H9 (cell line): ENCODE data around the gene SC5D. TPM values are rescaled to one million over a fixed set of nuclear protein-coding genes. Genes with fewer than 3 reads are reported as not detected.

Source experiments
- DNase-seq: peaks from one replicate; pipeline ENCODE4 v3.0.0-alpha.2; 2017
- H2AFZ ChIP-seq: one replicate; pipeline ENCODE4 v1.6.1; 2013; ENCODE audit warnings: mild to moderate bottlenecking, low read length, control low read depth, moderate library complexity
- H2AK5ac ChIP-seq: 2 replicates; pipeline ENCODE4 v1.6.1; 2013; ENCODE audit warnings: low read length, control low read depth, mixed read lengths; ENCODE audit not compliant: insufficient read length
- H2BK120ac ChIP-seq: one replicate; pipeline ENCODE4 v1.6.1; 2013; ENCODE audit warnings: low read depth, mild to moderate bottlenecking, low read length, control low read depth, inconsistent platforms; ENCODE audit not compliant: poor library complexity, severe bottlenecking
- H2BK12ac ChIP-seq: 2 replicates; pipeline ENCODE4 v1.6.1; 2013; ENCODE audit warnings: low read length, control low read depth, mixed read lengths, low read depth; ENCODE audit not compliant: insufficient read length
- H2BK15ac ChIP-seq: 2 replicates; pipeline ENCODE4 v1.6.1; 2013; ENCODE audit warnings: low read depth, low read length, control low read depth
- H2BK20ac ChIP-seq: one replicate; pipeline ENCODE4 v1.6.1; 2013; ENCODE audit warnings: low read depth, mild to moderate bottlenecking, low read length, control low read depth, inconsistent platforms; ENCODE audit not compliant: poor library complexity, severe bottlenecking
- H2BK5ac ChIP-seq: 2 replicates; pipeline ENCODE4 v1.6.1; 2013; ENCODE audit warnings: low read length, control low read depth, mixed read lengths; ENCODE audit not compliant: insufficient read length
- H3K14ac ChIP-seq: 2 replicates; pipeline ENCODE4 v1.6.1; 2013; ENCODE audit warnings: low read length, control low read depth; ENCODE audit not compliant: insufficient read depth
- H3K18ac ChIP-seq: 2 replicates; pipeline ENCODE4 v1.6.1; 2013; ENCODE audit warnings: low read depth, mild to moderate bottlenecking, mixed read lengths, low read length, control low read depth; ENCODE audit not compliant: insufficient read length
- H3K23ac ChIP-seq: 2 replicates; pipeline ENCODE4 v1.6.1; 2013; ENCODE audit warnings: low read length, control low read depth, mixed read lengths, low read depth; ENCODE audit not compliant: insufficient read length
- H3K23me2 ChIP-seq: 2 replicates; pipeline ENCODE4 v1.6.1; 2013; ENCODE audit warnings: low read depth, mild to moderate bottlenecking, mixed read lengths, low read length, control low read depth; ENCODE audit not compliant: insufficient read length, poor library complexity, severe bottlenecking
- H3K27ac ChIP-seq: 2 replicates; pipeline ENCODE4 v1.5.1; 2013; ENCODE audit warnings: low read length, control low read depth, mixed read lengths, low read depth; ENCODE audit not compliant: insufficient read length
- H3K27me3 ChIP-seq: 2 replicates; pipeline ENCODE4 v1.6.1; 2013; ENCODE audit warnings: low read length, control low read depth, inconsistent platforms; ENCODE audit not compliant: insufficient read depth
- H3K4ac ChIP-seq: 2 replicates; pipeline ENCODE4 v1.6.1; 2013; ENCODE audit warnings: low read depth, mild to moderate bottlenecking, control low read depth, inconsistent platforms, low read length, moderate library complexity
- H3K4me1 ChIP-seq: 2 replicates; pipeline ENCODE4 v1.6.1; 2013; ENCODE audit warnings: low read length, control low read depth, inconsistent platforms; ENCODE audit not compliant: insufficient read depth
- H3K4me2 ChIP-seq: 2 replicates; pipeline ENCODE4 v1.6.1; 2013; ENCODE audit warnings: low read length, control low read depth, mixed read lengths; ENCODE audit not compliant: insufficient read length, insufficient read depth
- H3K56ac ChIP-seq: 2 replicates; pipeline ENCODE4 v1.6.1; 2013; ENCODE audit warnings: low read depth, mild to moderate bottlenecking, mixed read lengths, low read length, control low read depth; ENCODE audit not compliant: insufficient read length
- H3K79me1 ChIP-seq: 2 replicates; pipeline ENCODE4 v1.6.1; 2013; ENCODE audit warnings: low read depth, mild to moderate bottlenecking, moderate library complexity, low read length, control low read depth, inconsistent platforms; ENCODE audit not compliant: insufficient read depth, poor library complexity, severe bottlenecking
- H3K79me2 ChIP-seq: 2 replicates; pipeline ENCODE4 v1.6.1; 2013; ENCODE audit warnings: low read length, control low read depth, inconsistent platforms; ENCODE audit not compliant: insufficient read depth
- H3K9ac ChIP-seq: 2 replicates; pipeline ENCODE4 v1.6.1; 2013; ENCODE audit warnings: low read length, control low read depth, mixed read lengths; ENCODE audit not compliant: insufficient read length; ENCODE audit errors: extremely low read depth
- H3K9me3 ChIP-seq: one replicate; pipeline ENCODE4 v1.6.1; 2013; ENCODE audit warnings: low read depth, low read length, inconsistent platforms; ENCODE audit not compliant: control insufficient read depth
- H3T11ph ChIP-seq: one replicate; pipeline ENCODE4 v1.6.1; 2013; ENCODE audit warnings: mild to moderate bottlenecking, low read length, control low read depth, inconsistent platforms
- H4K20me1 ChIP-seq: one replicate; pipeline ENCODE4 v1.6.1; 2013; ENCODE audit not compliant: control insufficient read depth, insufficient read length, insufficient read depth
- H4K5ac ChIP-seq: 2 replicates; pipeline ENCODE4 v1.6.1; 2013; ENCODE audit warnings: low read depth, mild to moderate bottlenecking, mixed read lengths, low read length, control low read depth; ENCODE audit not compliant: insufficient read length
- H4K8ac ChIP-seq: replicated peaks from 2 replicates; pipeline ENCODE4 v1.6.1; 2013; ENCODE audit warnings: low read length, control low read depth, mixed read lengths, low read depth; ENCODE audit not compliant: insufficient read length
- H4K91ac ChIP-seq: 2 replicates; pipeline ENCODE4 v1.6.1; 2013; ENCODE audit warnings: low read depth, mild to moderate bottlenecking, moderate library complexity, mixed read lengths, low read length, control low read depth; ENCODE audit not compliant: insufficient read length
- H3K27ac Mint-ChIP-seq, 3 experiments: 2 replicates in 2 of 3; 3 replicates in 1 of 3; pipeline ENCODE4 v1.8.0; 2020 to 2021; ENCODE audit warnings: mixed read lengths in 3 of 3, mild to moderate bottlenecking in 1 of 3, moderate library complexity in 1 of 3
- H3K27me3 Mint-ChIP-seq: 2 replicates; pipeline ENCODE4 v1.8.0; 2021; ENCODE audit warnings: low read depth, mild to moderate bottlenecking, moderate library complexity, mixed read lengths
- H3K36me3 Mint-ChIP-seq, 3 experiments: 2 replicates in 2 of 3; 3 replicates in 1 of 3; pipeline ENCODE4 v1.8.0; 2020 to 2021; ENCODE audit warnings: low read depth in 3 of 3, mixed read lengths in 3 of 3; ENCODE audit not compliant: insufficient read depth in 1 of 3
- H3K4me1 Mint-ChIP-seq, 2 experiments: 2 replicates each; pipeline ENCODE4 v1.8.0; 2020; ENCODE audit warnings: mixed read lengths in 2 of 2
- H3K4me3 Mint-ChIP-seq, 2 experiments: 2 replicates in 1 of 2; 3 replicates in 1 of 2; pipeline ENCODE4 v1.8.0; 2020 to 2021; ENCODE audit warnings: mild to moderate bottlenecking in 2 of 2, mixed read lengths in 2 of 2, moderate library complexity in 1 of 2
- H3K9me3 Mint-ChIP-seq, 2 experiments: 2 replicates in 1 of 2; 3 replicates in 1 of 2; pipeline ENCODE4 v1.8.0; 2020; ENCODE audit warnings: mild to moderate bottlenecking in 2 of 2, mixed read lengths in 2 of 2, moderate library complexity in 1 of 2
- WGBS: extraction: QIAGEN DNeasy Blood & Tissue Kit; methylation state at CpG from one replicate; pipeline ENCODE4 v1.1.7; 2013; ENCODE audit warnings: missing lambda C conversion rate, low lambda C conversion rate, mixed read lengths; ENCODE audit not compliant: insufficient read length; ENCODE audit errors: extremely low coverage; 5-methylcytosine and 5-hydroxymethylcytosine counted together
- total RNA-seq: library from RNA; stranded (reverse); gene quantifications from 2 replicates; pipeline ENCODE4 v1.2.1, GENCODE V29; 2021
- TF ChIP-seq, protein P1 (sequence below): fragments of 200-600 bp; sonication (generic); conservative IDR thresholded peaks from 3 replicates; pipeline ENCODE4 v1.8.0; 2021; ENCODE audit warnings: antibody characterized with exemption, mild to moderate bottlenecking

Gene SC5D
- total RNA-seq, 1 experiment from 2014 or later, result 92.0 TPM

DNA sequence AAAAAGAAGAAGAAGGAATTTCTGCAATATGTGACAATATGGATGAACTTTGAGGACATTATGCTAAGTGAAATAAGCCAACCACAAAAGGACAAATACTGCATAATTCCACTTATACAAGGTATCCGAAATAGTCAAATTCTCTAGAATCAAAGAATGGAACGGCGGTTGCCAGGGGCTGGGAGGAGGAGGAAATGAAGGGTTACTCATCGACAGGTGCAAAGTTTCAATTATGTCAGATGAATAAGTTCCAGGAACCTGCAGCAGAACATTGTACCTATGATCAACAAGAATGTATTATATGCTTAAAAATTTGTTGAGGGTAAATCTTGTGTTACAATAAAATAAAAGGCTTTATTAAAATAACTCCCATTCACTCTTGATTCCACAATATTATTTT is 49.0 kb downstream of the SC5D start:
- Histone ChIP-seq H3K14ac (no peak overlapping the region), H3K4ac (no peak overlapping the region), H3K23me2 (no peaks in the 10 kb centered on the region), H3K18ac (no peak overlapping the region), H3K9ac (no peak overlapping the region), H3K23ac (no peak overlapping the region), H3K9me3 (no peaks in the 10 kb centered on the region), H2BK5ac (no peak overlapping the region), H4K20me1 (no peaks in the 10 kb centered on the region), H2BK15ac (no peak overlapping the region), H3K27ac (no peak overlapping the region), H3K79me1 (no peaks in the 10 kb centered on the region), H3K27me3 (no peaks in the 10 kb centered on the region), H2AFZ (no peak overlapping the region), H2BK12ac (no peak overlapping the region), H3K4me1 (no peaks in the 10 kb centered on the region), H3K79me2 (no peaks in the 10 kb centered on the region), H4K91ac (no peak overlapping the region), H2AK5ac (no peak overlapping the region), H4K5ac (no peak overlapping the region), H3T11ph (no peak overlapping the region), H2BK120ac (no peak overlapping the region), H2BK20ac (no peak overlapping the region), H3K4me2 (no peak overlapping the region), H4K8ac (no peak overlapping the region), H3K56ac (no peak overlapping the region)
- TF ChIP-seq, protein P1, sequence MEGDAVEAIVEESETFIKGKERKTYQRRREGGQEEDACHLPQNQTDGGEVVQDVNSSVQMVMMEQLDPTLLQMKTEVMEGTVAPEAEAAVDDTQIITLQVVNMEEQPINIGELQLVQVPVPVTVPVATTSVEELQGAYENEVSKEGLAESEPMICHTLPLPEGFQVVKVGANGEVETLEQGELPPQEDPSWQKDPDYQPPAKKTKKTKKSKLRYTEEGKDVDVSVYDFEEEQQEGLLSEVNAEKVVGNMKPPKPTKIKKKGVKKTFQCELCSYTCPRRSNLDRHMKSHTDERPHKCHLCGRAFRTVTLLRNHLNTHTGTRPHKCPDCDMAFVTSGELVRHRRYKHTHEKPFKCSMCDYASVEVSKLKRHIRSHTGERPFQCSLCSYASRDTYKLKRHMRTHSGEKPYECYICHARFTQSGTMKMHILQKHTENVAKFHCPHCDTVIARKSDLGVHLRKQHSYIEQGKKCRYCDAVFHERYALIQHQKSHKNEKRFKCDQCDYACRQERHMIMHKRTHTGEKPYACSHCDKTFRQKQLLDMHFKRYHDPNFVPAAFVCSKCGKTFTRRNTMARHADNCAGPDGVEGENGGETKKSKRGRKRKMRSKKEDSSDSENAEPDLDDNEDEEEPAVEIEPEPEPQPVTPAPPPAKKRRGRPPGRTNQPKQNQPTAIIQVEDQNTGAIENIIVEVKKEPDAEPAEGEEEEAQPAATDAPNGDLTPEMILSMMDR, result no peak
- 0 out of 4 replicates have a peak, but pooled peaks cover 2 to 3% of the 10 kb centered on the region in 2 experiments for H3K4me1 Mint-ChIP-seq
- H3K4me3 Mint-ChIP-seq, result no peak overlapping the region
- no peak for DNase-seq
- no peaks in the 10 kb centered on the region for H3K9me3 Mint-ChIP-seq
- no peaks in the 10 kb centered on the region; the same call in 1 of the 2 replicates for H3K27me3 Mint-ChIP-seq
- no CpG with 5 or more reads among the region's 4 CpGs for WGBS
- H3K36me3 Mint-ChIP-seq, result no peaks in the 10 kb centered on the region
- no peak overlapping the region for H3K27ac Mint-ChIP-seq
